ENCODE results near the gene HPN.

HPN gene

DNA sequence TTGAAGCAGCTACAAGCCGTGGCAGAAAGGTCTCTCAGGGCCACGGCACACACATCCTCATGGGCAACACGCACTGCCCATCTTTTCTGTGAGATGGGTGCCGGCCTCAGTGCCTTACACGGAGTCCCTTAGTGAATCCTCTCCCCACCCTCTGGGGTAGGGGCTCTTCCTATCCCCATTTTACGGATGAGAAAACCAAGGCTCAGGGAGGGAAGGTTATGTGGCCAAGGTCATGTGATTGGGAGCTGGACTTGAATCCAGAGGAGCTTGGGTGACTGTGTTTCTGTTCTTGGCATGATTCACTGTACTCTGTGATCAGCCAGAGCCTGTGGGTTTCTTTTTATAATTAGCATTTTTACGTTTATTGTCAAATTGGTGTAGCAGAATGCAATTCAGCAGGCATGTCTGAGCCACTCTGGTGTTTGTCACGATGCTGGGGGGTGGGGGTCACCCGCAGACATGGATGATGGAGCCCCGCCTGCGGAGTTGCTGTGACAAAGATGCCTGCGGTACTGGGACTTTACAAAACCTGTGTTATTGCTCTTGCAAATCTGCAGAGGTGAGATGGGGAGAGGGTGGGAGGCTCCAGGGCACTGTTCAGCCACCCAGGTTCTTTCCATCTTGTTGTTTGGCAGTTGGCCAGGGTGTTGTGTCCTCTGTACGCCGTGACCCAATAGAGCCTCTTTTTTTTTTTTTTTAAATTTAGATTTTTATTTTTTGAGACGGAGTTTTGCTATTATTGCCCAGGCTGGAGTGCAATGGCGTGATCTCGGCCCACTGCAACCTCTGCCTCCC lies 6.7 kb upstream of the HPN start:
- no peak overlapping the region for H3K4me3 ChIP-seq (ENCODE audit: low read depth, low read length)
- H3K9me3 ChIP-seq (ENCODE audit: severe bottlenecking): no peaks in the 10 kb centered on the region
- H3K36me3 ChIP-seq: peaks cover 78% of the 10 kb centered on the region
- DNase-seq: no peak
- no peaks in the 10 kb centered on the region for H3K27me3 ChIP-seq (ENCODE audit: insufficient read depth, low read depth, severe bottlenecking)
- peak overlapping the region; percentile 96 for H3K27ac ChIP-seq
- no peak for TF ChIP-seq CTCF (IDR thresholded peaks at IDR 0.05; ENCODE audit: low read depth, low read length)

GRCh38 chr19:35037716-35038622 lies 3.6 kb upstream of the HPN start:
- no peaks in the 10 kb centered on the region for H3K9me3 ChIP-seq (ENCODE audit: severe bottlenecking)
- no peak overlapping the region for H3K4me3 ChIP-seq (ENCODE audit: low read depth, low read length)
- no peak for TF ChIP-seq CTCF (IDR thresholded peaks at IDR 0.05; ENCODE audit: low read depth, low read length)
- peaks cover 90% of the 10 kb centered on the region for H3K36me3 ChIP-seq
- DNase-seq: peak; percentile 71
- peak overlapping the region; percentile 62 for H3K27ac ChIP-seq
- H3K27me3 ChIP-seq (ENCODE audit: insufficient read depth, low read depth, severe bottlenecking): no peaks in the 10 kb centered on the region

GRCh38 chr19:35038623-35039512 lies 2.7 kb upstream of the HPN start:
- Histone ChIP-seq H3K36me3 (peaks cover 90% of the 10 kb centered on the region), H3K9me3 (ENCODE audit: severe bottlenecking) (no peaks in the 10 kb centered on the region), H3K4me3 (ENCODE audit: low read depth, low read length) (no peak overlapping the region), H3K27me3 (ENCODE audit: insufficient read depth, low read depth, severe bottlenecking) (no peaks in the 10 kb centered on the region), H3K27ac (peak overlapping the region; percentile 77)
- TF ChIP-seq CTCF (IDR thresholded peaks at IDR 0.05; ENCODE audit: low read depth, low read length): no peak
- peak; percentile 87 for DNase-seq

- H3K36me3 ChIP-seq: peaks cover 77% of the 10 kb centered on the region
- H3K4me3 ChIP-seq (ENCODE audit: low read depth, low read length): no peak overlapping the region
- H3K27me3 ChIP-seq (ENCODE audit: insufficient read depth, low read depth, severe bottlenecking): no peaks in the 10 kb centered on the region
- no peaks in the 10 kb centered on the region for H3K9me3 ChIP-seq (ENCODE audit: severe bottlenecking)
- no peak for DNase-seq
- H3K27ac ChIP-seq: peak overlapping the region; percentile 77
- no peak for TF ChIP-seq CTCF (IDR thresholded peaks at IDR 0.05; ENCODE audit: low read depth, low read length)
Observed at GRCh38 chr19:35039881-35040825, 1.4 kb upstream of the HPN start.

All from WERI-Rb-1 (cell line).